Measurements from ENCODE around the gene WDR64.

The WDR64 gene

GRCh38 chr1:241765390-241765789 lies 113.3 kb downstream of the WDR64 start:
- Histone ChIP-seq H3K9ac (ENCODE audit: low read depth, low read length) (no peak overlapping the region), H3K36me3 (ENCODE audit: control insufficient read depth, insufficient read depth, low read length) (no peaks in the 10 kb centered on the region), H3K9me3 (ENCODE audit: control insufficient read depth, insufficient read depth, low read length) (no peaks in the 10 kb centered on the region), H3K4me3 (ENCODE audit: low read depth, low read length) (no peak overlapping the region), H3K4me1 (ENCODE audit: control insufficient read depth, insufficient read depth, low read length) (no peaks in the 10 kb centered on the region), H3K27me3 (ENCODE audit: control insufficient read depth, insufficient read depth, low read length) (no peaks in the 10 kb centered on the region)

DNA sequence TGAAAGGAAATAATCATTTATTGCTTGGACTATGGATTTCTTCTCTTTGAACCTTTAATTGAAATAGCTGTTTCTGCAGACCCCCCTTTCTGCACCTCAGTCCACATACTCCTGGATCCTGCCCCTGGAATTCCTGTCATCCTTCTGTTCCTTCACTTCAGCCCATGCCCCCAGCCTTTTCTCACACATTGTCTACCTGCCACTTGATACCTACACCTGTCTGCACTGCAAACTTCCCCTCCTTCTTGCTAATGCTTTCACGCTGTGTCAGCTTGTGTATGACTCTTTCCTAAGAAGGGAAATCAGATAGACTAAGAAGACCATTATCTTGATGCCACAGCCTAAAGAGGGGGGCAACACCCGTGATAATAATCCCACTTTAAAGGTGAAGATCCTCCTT lies 115.7 kb downstream of the WDR64 start:
- Histone ChIP-seq H3K9ac (ENCODE audit: low read depth, low read length) (no peak overlapping the region), H3K4me1 (ENCODE audit: control insufficient read depth, insufficient read depth, low read length) (no peaks in the 10 kb centered on the region), H3K27me3 (ENCODE audit: control insufficient read depth, insufficient read depth, low read length) (no peaks in the 10 kb centered on the region), H3K9me3 (ENCODE audit: control insufficient read depth, insufficient read depth, low read length) (no peaks in the 10 kb centered on the region), H3K36me3 (ENCODE audit: control insufficient read depth, insufficient read depth, low read length) (no peaks in the 10 kb centered on the region), H3K4me3 (ENCODE audit: low read depth, low read length) (no peak overlapping the region)

- Histone ChIP-seq H3K4me3 (ENCODE audit: low read depth, low read length) (no peak overlapping the region), H3K36me3 (ENCODE audit: control insufficient read depth, insufficient read depth, low read length) (no peaks in the 10 kb centered on the region), H3K9ac (ENCODE audit: low read depth, low read length) (no peak overlapping the region), H3K4me1 (ENCODE audit: control insufficient read depth, insufficient read depth, low read length) (no peaks in the 10 kb centered on the region), H3K9me3 (ENCODE audit: control insufficient read depth, insufficient read depth, low read length) (no peaks in the 10 kb centered on the region), H3K27me3 (ENCODE audit: control insufficient read depth, insufficient read depth, low read length) (no peaks in the 10 kb centered on the region)
Measured at GRCh38 chr1:241770115-241770514, 118.0 kb downstream of the WDR64 start.

GRCh38 chr1:241771117-241771516 lies 119.0 kb downstream of the WDR64 start:
- Histone ChIP-seq H3K9me3 (ENCODE audit: control insufficient read depth, insufficient read depth, low read length) (no peaks in the 10 kb centered on the region), H3K36me3 (ENCODE audit: control insufficient read depth, insufficient read depth, low read length) (no peaks in the 10 kb centered on the region), H3K4me3 (ENCODE audit: low read depth, low read length) (no peak overlapping the region), H3K4me1 (ENCODE audit: control insufficient read depth, insufficient read depth, low read length) (no peaks in the 10 kb centered on the region), H3K9ac (ENCODE audit: low read depth, low read length) (no peak overlapping the region), H3K27me3 (ENCODE audit: control insufficient read depth, insufficient read depth, low read length) (no peaks in the 10 kb centered on the region)

GRCh38 chr1:241772932-241773500 lies 120.9 kb downstream of the WDR64 start:
- Histone ChIP-seq H3K4me1 (ENCODE audit: control insufficient read depth, insufficient read depth, low read length) (no peaks in the 10 kb centered on the region), H3K9ac (ENCODE audit: low read depth, low read length) (no peak overlapping the region), H3K4me3 (ENCODE audit: low read depth, low read length) (no peak overlapping the region), H3K27me3 (ENCODE audit: control insufficient read depth, insufficient read depth, low read length) (no peaks in the 10 kb centered on the region), H3K36me3 (ENCODE audit: control insufficient read depth, insufficient read depth, low read length) (no peaks in the 10 kb centered on the region), H3K9me3 (ENCODE audit: control insufficient read depth, insufficient read depth, low read length) (no peaks in the 10 kb centered on the region)

DNA sequence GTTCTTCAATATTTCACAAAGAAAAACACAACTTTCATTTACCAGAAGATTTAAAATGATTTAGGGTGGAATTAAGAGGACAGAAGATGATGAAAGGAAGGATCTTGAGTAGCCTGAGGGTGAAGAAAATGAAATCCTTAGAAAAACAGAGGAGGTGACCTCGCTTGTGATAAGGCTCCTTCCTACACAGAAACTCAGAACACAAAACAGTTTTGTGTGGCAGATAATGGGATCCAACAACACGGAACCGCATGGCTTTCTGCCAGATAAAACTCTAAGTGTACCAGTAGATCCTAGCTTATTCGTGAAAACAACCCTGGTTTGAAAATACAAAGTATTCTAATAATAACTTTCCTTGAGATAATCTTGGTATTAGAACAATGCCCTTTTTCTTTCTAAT lies 121.9 kb downstream of the WDR64 start:
- Histone ChIP-seq H3K4me1 (ENCODE audit: control insufficient read depth, insufficient read depth, low read length) (no peaks in the 10 kb centered on the region), H3K4me3 (ENCODE audit: low read depth, low read length) (no peak overlapping the region), H3K36me3 (ENCODE audit: control insufficient read depth, insufficient read depth, low read length) (no peaks in the 10 kb centered on the region), H3K9ac (ENCODE audit: low read depth, low read length) (no peak overlapping the region), H3K27me3 (ENCODE audit: control insufficient read depth, insufficient read depth, low read length) (no peaks in the 10 kb centered on the region), H3K9me3 (ENCODE audit: control insufficient read depth, insufficient read depth, low read length) (no peaks in the 10 kb centered on the region)

- H3K36me3 ChIP-seq (ENCODE audit: control insufficient read depth, insufficient read depth, low read length), result no peaks in the 10 kb centered on the region
- no peak overlapping the region for H3K4me3 ChIP-seq (ENCODE audit: low read depth, low read length)
Measured at GRCh38 chr1:241775021-241775420, 122.9 kb downstream of the WDR64 start.

DNA sequence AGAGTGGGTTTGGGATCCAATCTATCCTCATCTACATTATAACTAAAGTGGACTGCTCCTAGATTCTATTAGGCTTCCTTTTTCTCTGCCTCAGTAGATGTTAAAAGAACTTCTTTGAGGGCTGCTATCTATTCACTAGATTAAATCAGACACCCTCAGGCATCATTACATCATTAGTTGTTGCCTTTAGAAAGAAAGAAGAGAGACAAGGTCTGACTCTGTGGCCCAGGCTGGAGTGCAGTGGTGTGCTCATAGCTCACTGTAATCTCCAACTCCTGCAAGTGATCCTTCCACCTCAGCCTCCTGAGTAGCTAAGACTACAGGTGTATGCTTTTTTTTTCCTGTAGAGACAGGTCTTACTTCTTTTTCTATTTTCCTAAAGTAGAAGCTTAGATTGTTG lies 124.8 kb downstream of the WDR64 start:
- H3K9ac ChIP-seq (ENCODE audit: low read depth, low read length), result no peak overlapping the region
- no peaks in the 10 kb centered on the region for H3K27me3 ChIP-seq (ENCODE audit: control insufficient read depth, insufficient read depth, low read length)
- no peaks in the 10 kb centered on the region for H3K4me1 ChIP-seq (ENCODE audit: control insufficient read depth, insufficient read depth, low read length)
- no peaks in the 10 kb centered on the region for H3K36me3 ChIP-seq (ENCODE audit: control insufficient read depth, insufficient read depth, low read length)
- H3K4me3 ChIP-seq (ENCODE audit: low read depth, low read length), result no peak overlapping the region
- no peaks in the 10 kb centered on the region for H3K9me3 ChIP-seq (ENCODE audit: control insufficient read depth, insufficient read depth, low read length)

More at GRCh38 chr1:241775021-241775420, 122.9 kb downstream of the WDR64 start:
- H3K9me3 ChIP-seq (ENCODE audit: control insufficient read depth, insufficient read depth, low read length), result no peaks in the 10 kb centered on the region
- no peak overlapping the region for H3K9ac ChIP-seq (ENCODE audit: low read depth, low read length)
- no peaks in the 10 kb centered on the region for H3K4me1 ChIP-seq (ENCODE audit: control insufficient read depth, insufficient read depth, low read length)
- H3K27me3 ChIP-seq (ENCODE audit: control insufficient read depth, insufficient read depth, low read length), result no peaks in the 10 kb centered on the region

- Histone ChIP-seq H3K4me1 (ENCODE audit: control insufficient read depth, insufficient read depth, low read length) (no peaks in the 10 kb centered on the region), H3K9me3 (ENCODE audit: control insufficient read depth, insufficient read depth, low read length) (no peaks in the 10 kb centered on the region)
Measured at GRCh38 chr1:241778117-241778516, 126.0 kb downstream of the WDR64 start.

GRCh38 chr1:241779897-241780296 lies 127.8 kb downstream of the WDR64 start:
- Histone ChIP-seq H3K4me1 (ENCODE audit: control insufficient read depth, insufficient read depth, low read length) (no peaks in the 10 kb centered on the region), H3K9ac (ENCODE audit: low read depth, low read length) (no peak overlapping the region), H3K27me3 (ENCODE audit: control insufficient read depth, insufficient read depth, low read length) (no peaks in the 10 kb centered on the region), H3K9me3 (ENCODE audit: control insufficient read depth, insufficient read depth, low read length) (no peaks in the 10 kb centered on the region), H3K36me3 (ENCODE audit: control insufficient read depth, insufficient read depth, low read length) (no peaks in the 10 kb centered on the region), H3K4me3 (ENCODE audit: low read depth, low read length) (no peak overlapping the region)

More at GRCh38 chr1:241778117-241778516, 126.0 kb downstream of the WDR64 start:
- Histone ChIP-seq H3K27me3 (ENCODE audit: control insufficient read depth, insufficient read depth, low read length) (no peaks in the 10 kb centered on the region), H3K36me3 (ENCODE audit: control insufficient read depth, insufficient read depth, low read length) (no peaks in the 10 kb centered on the region), H3K9ac (ENCODE audit: low read depth, low read length) (no peak overlapping the region), H3K4me3 (ENCODE audit: low read depth, low read length) (no peak overlapping the region)

DNA sequence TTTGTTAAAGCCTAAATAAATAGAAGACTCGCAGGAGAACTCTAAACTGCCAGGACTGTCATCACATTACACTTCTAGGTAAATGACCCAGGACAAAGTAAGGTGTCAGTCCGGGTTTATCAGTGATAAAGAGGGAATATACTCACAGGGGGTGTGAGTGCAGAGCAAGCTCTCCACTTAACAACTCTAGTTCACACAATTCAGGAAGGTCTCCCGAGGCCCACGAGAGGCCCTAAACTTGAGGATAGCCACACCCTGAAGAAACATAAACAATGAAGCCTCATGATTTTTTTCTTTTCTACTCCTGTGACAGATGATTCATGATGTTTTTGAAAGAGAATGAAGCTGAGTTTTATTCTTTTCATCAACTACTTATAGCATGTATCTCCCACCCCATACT lies 130.3 kb downstream of the WDR64 start:
- Histone ChIP-seq H3K9me3 (ENCODE audit: control insufficient read depth, insufficient read depth, low read length) (no peaks in the 10 kb centered on the region), H3K36me3 (ENCODE audit: control insufficient read depth, insufficient read depth, low read length) (no peaks in the 10 kb centered on the region), H3K4me3 (ENCODE audit: low read depth, low read length) (no peak overlapping the region), H3K4me1 (ENCODE audit: control insufficient read depth, insufficient read depth, low read length) (no peaks in the 10 kb centered on the region), H3K27me3 (ENCODE audit: control insufficient read depth, insufficient read depth, low read length) (no peaks in the 10 kb centered on the region), H3K9ac (ENCODE audit: low read depth, low read length) (no peak overlapping the region)

- no peaks in the 10 kb centered on the region for H3K4me1 ChIP-seq (ENCODE audit: control insufficient read depth, insufficient read depth, low read length)
Measured at GRCh38 chr1:241787691-241788090, 135.6 kb downstream of the WDR64 start.

More at GRCh38 chr1:241787691-241788090, 135.6 kb downstream of the WDR64 start:
- H3K36me3 ChIP-seq (ENCODE audit: control insufficient read depth, insufficient read depth, low read length), result no peaks in the 10 kb centered on the region
- H3K9ac ChIP-seq (ENCODE audit: low read depth, low read length), result no peak overlapping the region
- H3K27me3 ChIP-seq (ENCODE audit: control insufficient read depth, insufficient read depth, low read length), result no peaks in the 10 kb centered on the region
- H3K9me3 ChIP-seq (ENCODE audit: control insufficient read depth, insufficient read depth, low read length), result no peaks in the 10 kb centered on the region
- no peak overlapping the region for H3K4me3 ChIP-seq (ENCODE audit: low read depth, low read length)

All from iPS-15b (cell line).